Measurements from ENCODE around the gene ZFP82.

ZFP82 gene

GRCh38 chr19:36418287-36419001, at the start of gene ZFP82:
Gene ZFP82, minus strand, starts transcription at chr19:36418644. Its CDS starts 8,855 bp downstream, at chr19:36409789.
- peak; percentile 85 to 88 for DNase-seq

GRCh38 chr19:36460046-36460445, 41.6 kb upstream of the ZFP82 start:
- DNase-seq: no peak

- DNase-seq: no peak
Observed at GRCh38 chr19:36456831-36457230, 38.4 kb upstream of the ZFP82 start.

GRCh38 chr19:36449059-36449670, 30.7 kb upstream of the ZFP82 start:
- no peak for DNase-seq

- DNase-seq: no peak
Observed at GRCh38 chr19:36441339-36441738, 22.9 kb upstream of the ZFP82 start.

- no peak for DNase-seq
Observed at GRCh38 chr19:36436531-36436930, 18.1 kb upstream of the ZFP82 start.

GRCh38 chr19:36423925-36424324, 5.5 kb upstream of the ZFP82 start:
- no peak for DNase-seq

- DNase-seq: peak in 1 of 2 experiments; percentile 17
Observed at GRCh38 chr19:36421749-36422481, 3.5 kb upstream of the ZFP82 start.

- peak in 1 of 2 experiments; percentile 20 for DNase-seq
Observed at GRCh38 chr19:36420961-36421748, 2.7 kb upstream of the ZFP82 start.

- DNase-seq: peak in 1 of 2 experiments; percentile 30
Observed at GRCh38 chr19:36417752-36418286, 625 bp downstream of the ZFP82 start.

- no peak for DNase-seq
Observed at GRCh38 chr19:36409841-36410240, 8.6 kb downstream of the ZFP82 start.

GRCh38 chr19:36408101-36408500, 10.3 kb downstream of the ZFP82 start:
- no peak for DNase-seq

GRCh38 chr19:36404498-36404897, 13.9 kb downstream of the ZFP82 start:
- DNase-seq: no peak

GRCh38 chr19:36401475-36401874, 17.0 kb downstream of the ZFP82 start:
- no peak for DNase-seq

- DNase-seq: no peak
Observed at GRCh38 chr19:36398571-36398970, 19.9 kb downstream of the ZFP82 start.

GRCh38 chr19:36392916-36393673, 25.3 kb downstream of the ZFP82 start:
- no peak for DNase-seq

- no peak for DNase-seq
Observed at GRCh38 chr19:36379510-36379819, 39.0 kb downstream of the ZFP82 start.

GRCh38 chr19:36378625-36379509, 39.6 kb downstream of the ZFP82 start, which contains the start of gene ZFP14:
Gene ZFP14, minus strand, starts transcription at chr19:36379201. Its CDS starts 11,309 bp downstream, at chr19:36367892.
- peak; percentile 94 to 96 for DNase-seq

- DNase-seq: no peak
Observed at GRCh38 chr19:36377541-36378178, 40.8 kb downstream of the ZFP82 start.

- DNase-seq: no peak
Observed at GRCh38 chr19:36373638-36374156, 44.7 kb downstream of the ZFP82 start.

Measured in activated T-cell treated with anti-CD3 and anti-CD28 coated beads, Interleukin-2, amount 50 U/mL, for 48 hours (primary cell).